ENCODE results near the gene FBXW7.

The FBXW7 gene

DNA sequence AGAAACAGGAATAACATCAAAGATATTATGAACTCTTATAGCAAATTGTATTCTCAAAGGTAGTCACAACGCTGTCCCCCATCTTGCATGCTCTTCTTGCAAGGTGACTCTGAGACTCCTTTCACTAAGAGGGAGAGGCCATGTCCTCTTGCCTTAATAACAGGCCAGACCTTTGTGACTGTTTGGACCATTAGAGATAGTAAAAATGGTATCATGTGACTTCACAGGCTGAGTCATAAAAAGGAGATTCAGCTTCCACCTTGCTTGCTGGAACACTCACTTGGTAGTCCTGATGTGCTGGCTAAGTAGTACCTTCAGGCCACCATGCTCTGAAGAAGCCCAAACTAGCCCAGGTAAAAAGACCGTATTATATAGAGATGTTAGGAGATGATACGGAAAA is 143.8 kb downstream of the FBXW7 start:
- Histone ChIP-seq H3K9me2 (replicated peaks; ENCODE audit: low read depth, low read length) (no peaks in the 10 kb centered on the region), H4K20me1 (ENCODE audit: insufficient read depth, low read length, poor library complexity, severe bottlenecking) (no peaks in the 10 kb centered on the region), H3K9ac (ENCODE audit: low read depth, low read length, poor library complexity, severe bottlenecking) (no peak overlapping the region), H3K9me3 (ENCODE audit: insufficient read depth, low read depth, low read length) (no peaks in the 10 kb centered on the region), H3K4me1 (ENCODE audit: insufficient read depth, low read length, poor library complexity, severe bottlenecking) (no peaks in the 10 kb centered on the region), H2AFZ (ENCODE audit: low read length) (no peak overlapping the region), H3K36me3 (ENCODE audit: insufficient read depth, low read length) (no peaks in the 10 kb centered on the region), H3K4me3 (ENCODE audit: low read length, poor library complexity, severe bottlenecking) (no peak overlapping the region), H3K27me3 (ENCODE audit: insufficient read depth, low read length, poor library complexity, severe bottlenecking) (no peaks in the 10 kb centered on the region), H3K4me2 (ENCODE audit: low read depth, low read length, poor library complexity, severe bottlenecking) (no peak overlapping the region), H3F3A (ENCODE audit: low read depth) (no peaks in the 10 kb centered on the region), H3K79me2 (ENCODE audit: insufficient read depth, low read length) (0 out of 2 replicates have a peak, but pooled peaks cover 4% of the 10 kb centered on the region)
- TF ChIP-seq EZH2phosphoT487 (IDR thresholded peaks at IDR 0.05; ENCODE audit: borderline replicate concordance), result no peak
- TF ChIP-seq, protein P1, sequence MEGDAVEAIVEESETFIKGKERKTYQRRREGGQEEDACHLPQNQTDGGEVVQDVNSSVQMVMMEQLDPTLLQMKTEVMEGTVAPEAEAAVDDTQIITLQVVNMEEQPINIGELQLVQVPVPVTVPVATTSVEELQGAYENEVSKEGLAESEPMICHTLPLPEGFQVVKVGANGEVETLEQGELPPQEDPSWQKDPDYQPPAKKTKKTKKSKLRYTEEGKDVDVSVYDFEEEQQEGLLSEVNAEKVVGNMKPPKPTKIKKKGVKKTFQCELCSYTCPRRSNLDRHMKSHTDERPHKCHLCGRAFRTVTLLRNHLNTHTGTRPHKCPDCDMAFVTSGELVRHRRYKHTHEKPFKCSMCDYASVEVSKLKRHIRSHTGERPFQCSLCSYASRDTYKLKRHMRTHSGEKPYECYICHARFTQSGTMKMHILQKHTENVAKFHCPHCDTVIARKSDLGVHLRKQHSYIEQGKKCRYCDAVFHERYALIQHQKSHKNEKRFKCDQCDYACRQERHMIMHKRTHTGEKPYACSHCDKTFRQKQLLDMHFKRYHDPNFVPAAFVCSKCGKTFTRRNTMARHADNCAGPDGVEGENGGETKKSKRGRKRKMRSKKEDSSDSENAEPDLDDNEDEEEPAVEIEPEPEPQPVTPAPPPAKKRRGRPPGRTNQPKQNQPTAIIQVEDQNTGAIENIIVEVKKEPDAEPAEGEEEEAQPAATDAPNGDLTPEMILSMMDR (conservative IDR thresholded peaks at IDR 0.05; ENCODE audit: low read length), result no peak

DNA sequence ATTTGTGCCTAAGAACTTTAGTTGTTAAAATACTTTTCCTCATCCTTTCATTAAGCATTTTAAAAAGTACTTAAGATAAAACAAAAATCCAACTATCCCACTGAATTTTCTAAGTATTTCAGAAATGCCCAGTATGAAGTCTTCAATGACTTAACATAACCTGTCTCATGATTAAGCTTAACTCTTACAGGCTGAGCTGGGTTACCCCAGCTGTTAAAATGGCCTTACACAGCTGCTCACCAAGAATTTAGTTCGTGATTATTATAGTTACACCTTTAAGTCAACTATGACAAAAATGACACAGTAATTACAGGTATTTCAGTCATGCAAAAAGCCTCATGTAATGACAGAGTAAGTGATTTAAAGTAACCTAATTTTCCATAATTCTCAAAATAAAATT is 145.7 kb downstream of the FBXW7 start:
- H3K9me3 ChIP-seq (ENCODE audit: insufficient read depth, low read depth, low read length), result no peaks in the 10 kb centered on the region
- no peaks in the 10 kb centered on the region for H3K27me3 ChIP-seq (ENCODE audit: insufficient read depth, low read length, poor library complexity, severe bottlenecking)
- no peaks in the 10 kb centered on the region for H3K4me1 ChIP-seq (ENCODE audit: insufficient read depth, low read length, poor library complexity, severe bottlenecking)
- 0 out of 2 replicates have a peak, but pooled peaks cover 4% of the 10 kb centered on the region for H3K79me2 ChIP-seq (ENCODE audit: insufficient read depth, low read length)
- no peak overlapping the region for H3K9ac ChIP-seq (ENCODE audit: low read depth, low read length, poor library complexity, severe bottlenecking)
- H3F3A ChIP-seq (ENCODE audit: low read depth), result no peaks in the 10 kb centered on the region
- H3K4me2 ChIP-seq (ENCODE audit: low read depth, low read length, poor library complexity, severe bottlenecking), result no peak overlapping the region
- H3K36me3 ChIP-seq (ENCODE audit: insufficient read depth, low read length), result no peaks in the 10 kb centered on the region
- H2AFZ ChIP-seq (ENCODE audit: low read length), result no peak overlapping the region
- TF ChIP-seq EZH2phosphoT487 (IDR thresholded peaks at IDR 0.05; ENCODE audit: borderline replicate concordance), result no peak
- TF ChIP-seq, protein P1 (conservative IDR thresholded peaks at IDR 0.05; ENCODE audit: low read length), result no peak
- H3K4me3 ChIP-seq (ENCODE audit: low read length, poor library complexity, severe bottlenecking), result no peak overlapping the region
- no peaks in the 10 kb centered on the region for H3K9me2 ChIP-seq (replicated peaks; ENCODE audit: low read depth, low read length)
- no peaks in the 10 kb centered on the region for H4K20me1 ChIP-seq (ENCODE audit: insufficient read depth, low read length, poor library complexity, severe bottlenecking)

DNA sequence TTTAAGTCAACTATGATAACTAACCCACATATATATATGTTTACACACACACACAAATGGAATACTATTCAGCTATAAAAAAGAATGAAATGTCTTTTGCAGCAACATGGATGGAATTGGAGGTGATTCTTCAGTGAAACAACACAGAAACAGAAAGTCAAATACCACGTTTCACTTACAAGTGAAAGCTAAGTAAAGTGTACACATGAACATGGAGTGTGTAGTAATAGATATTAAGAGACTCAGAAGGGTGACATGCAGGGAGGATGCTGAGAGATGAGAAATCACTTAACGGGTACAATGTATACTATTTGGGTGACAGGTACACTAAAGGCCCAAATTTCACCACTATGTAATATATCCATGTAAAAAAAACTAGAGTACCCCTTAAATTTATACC is 146.5 kb downstream of the FBXW7 start:
- H3K9ac ChIP-seq (ENCODE audit: low read depth, low read length, poor library complexity, severe bottlenecking), result no peak overlapping the region
- no peak overlapping the region for H2AFZ ChIP-seq (ENCODE audit: low read length)
- no peaks in the 10 kb centered on the region for H3K27me3 ChIP-seq (ENCODE audit: insufficient read depth, low read length, poor library complexity, severe bottlenecking)
- H3K9me2 ChIP-seq (replicated peaks; ENCODE audit: low read depth, low read length), result no peaks in the 10 kb centered on the region
- H3K79me2 ChIP-seq (ENCODE audit: insufficient read depth, low read length), result 0 out of 2 replicates have a peak, but pooled peaks cover 4% of the 10 kb centered on the region
- H3K36me3 ChIP-seq (ENCODE audit: insufficient read depth, low read length), result no peaks in the 10 kb centered on the region
- TF ChIP-seq EZH2phosphoT487 (IDR thresholded peaks at IDR 0.05; ENCODE audit: borderline replicate concordance), result no peak
- TF ChIP-seq, protein P1 (conservative IDR thresholded peaks at IDR 0.05; ENCODE audit: low read length), result no peak
- H3K9me3 ChIP-seq (ENCODE audit: insufficient read depth, low read depth, low read length), result no peaks in the 10 kb centered on the region
- H3F3A ChIP-seq (ENCODE audit: low read depth), result no peaks in the 10 kb centered on the region
- H3K4me1 ChIP-seq (ENCODE audit: insufficient read depth, low read length, poor library complexity, severe bottlenecking), result no peaks in the 10 kb centered on the region
- H3K4me2 ChIP-seq (ENCODE audit: low read depth, low read length, poor library complexity, severe bottlenecking), result no peak overlapping the region
- H3K4me3 ChIP-seq (ENCODE audit: low read length, poor library complexity, severe bottlenecking), result no peak overlapping the region
- no peaks in the 10 kb centered on the region for H4K20me1 ChIP-seq (ENCODE audit: insufficient read depth, low read length, poor library complexity, severe bottlenecking)

Data from Loucy (cell line).